Measurements from ENCODE around the gene MYL1. TPM values are rescaled to one million over a fixed set of nuclear protein-coding genes. Genes with fewer than 3 reads are reported as not detected.

Gene MYL1
- total RNA-seq, 2 donors from 2014 or later: not detected

DNA sequence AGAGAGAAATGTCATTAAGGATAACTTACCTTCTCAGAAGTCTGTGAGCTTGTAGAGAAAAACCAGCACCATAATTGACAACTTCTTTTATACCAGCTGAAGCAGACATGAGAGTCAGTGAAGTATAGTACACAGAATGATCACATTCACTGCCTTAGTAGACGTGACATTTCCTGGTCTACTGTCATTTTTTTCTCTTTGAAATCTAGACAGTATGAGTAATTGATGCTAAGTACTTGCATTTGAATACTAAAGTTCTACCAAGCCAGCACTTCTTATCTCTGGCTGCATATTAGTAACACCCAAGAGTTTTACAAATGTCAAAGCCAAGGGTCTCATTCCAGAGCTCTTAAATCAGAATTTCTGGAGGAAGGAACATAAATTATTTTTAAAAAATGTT lies 64.4 kb downstream of the MYL1 start:
- ATAC-seq: no peak
- no peak for TF ChIP-seq POLR2A (IDR thresholded peaks at IDR 0.05)
- TF ChIP-seq CTCF (IDR thresholded peaks at IDR 0.05): no peak
- H3K36me3 ChIP-seq (replicated peaks in 1 of 2; ENCODE audit: insufficient read depth in 1 of 2, low read depth in 2 of 2): no peaks in the 10 kb centered on the region
- H3K27ac ChIP-seq: no peak overlapping the region
- no peak overlapping the region for H3K4me3 ChIP-seq
- H3K9me3 ChIP-seq: no peaks in the 10 kb centered on the region
- H3K4me1 ChIP-seq: peaks cover 9% of the 10 kb centered on the region
- DNase-seq: no peak
- 32 to 33% methylated on average over 1 of the region's 1 CpG for WGBS, 2 donors
- H3K27me3 ChIP-seq: no peaks in the 10 kb centered on the region
- intact Hi-C loops (cut with DNase I): loop anchor here (10.0 kb wide), 1 partner anchor 144 kb away; no protein-coding TSS in a partner anchor

Small RNAs within 50 kb of the gene (small RNA-seq; reads per million reads assigned to genes)
- gene RF00019: not detected

Other genes with a start within 250 kb of the MYL1 start
- gene KANSL1L, start 143.8 kb downstream of the MYL1 start, total RNA-seq: 10 to 100 TPM; 26.5 to 94.9 TPM
- gene ACADL, start 89.7 kb downstream of the MYL1 start, total RNA-seq: 10 to 100 TPM; 26.4 to 56.6 TPM
- gene LANCL1, start 161.6 kb upstream of the MYL1 start, total RNA-seq: 10 to 100 TPM; 19.7 to 48.8 TPM
- 1 to 10 TPM; 2.9 to 4.9 TPM for gene CPS1, start 241.4 kb upstream of the MYL1 start, total RNA-seq

Measured in body of pancreas (tissue), 4 donors.